Effector memory CD4-positive, alpha-beta T cell (primary cell): ENCODE results near the gene PMM1.

ENCODE experiments used
- DNase-seq, 3 donors: peaks; one replicate each; pipeline ENCODE4 v3.0.0-alpha.2; 2020
- H3K27ac ChIP-seq: 2 replicates; pipeline ENCODE4 v1.7.0; 2013; ENCODE audit warnings: mild to moderate bottlenecking, low read length, moderate library complexity; ENCODE audit not compliant: insufficient read depth, poor library complexity, severe bottlenecking
- H3K27me3 ChIP-seq: replicated peaks from 2 replicates; pipeline ENCODE4 v1.7.0; 2013; ENCODE audit warnings: mild to moderate bottlenecking, low read length; ENCODE audit not compliant: insufficient read depth, control insufficient read depth, poor library complexity, severe bottlenecking
- H3K36me3 ChIP-seq: 2 replicates; pipeline ENCODE4 v1.7.0; 2013; ENCODE audit warnings: mild to moderate bottlenecking, low read length, moderate library complexity; ENCODE audit not compliant: control insufficient read depth, insufficient read depth
- H3K4me1 ChIP-seq: 2 replicates; pipeline ENCODE4 v1.7.0; 2013; ENCODE audit warnings: low read length, mild to moderate bottlenecking; ENCODE audit not compliant: control insufficient read depth, insufficient read depth, poor library complexity, severe bottlenecking
- H3K4me3 ChIP-seq: 2 replicates; pipeline ENCODE4 v1.7.0; 2013; ENCODE audit warnings: low read length, low read depth, mild to moderate bottlenecking; ENCODE audit not compliant: insufficient read depth, poor library complexity, severe bottlenecking
- H3K9me3 ChIP-seq: 2 replicates; pipeline ENCODE4 v1.7.0; 2013; ENCODE audit warnings: mild to moderate bottlenecking, low read length, moderate library complexity; ENCODE audit not compliant: control insufficient read depth

PMM1 gene

GRCh38 chr22:41621099-41621910 lies 31.7 kb upstream of the PMM1 start, which contains the start of gene XRCC6:
XRCC6 (plus strand) TSS chr22:41621295; CDS start chr22:41622005, 710 bp downstream.
- Histone ChIP-seq H3K9me3 (no peaks in the 10 kb centered on the region), H3K4me3 (peak within 1 kb of the TSS; percentile 96), H3K27ac (peak within 1 kb of the TSS; percentile 100), H3K4me1 (peaks cover 24% of the 10 kb centered on the region), H3K27me3 (no peaks in the 10 kb centered on the region), H3K36me3 (peaks cover 18% of the 10 kb centered on the region)
- peak; percentile 99 to 100 (median 100) for DNase-seq

- H3K27ac ChIP-seq: peak within 1 kb of the TSS; percentile 100
- no peaks in the 10 kb centered on the region for H3K9me3 ChIP-seq
- peak within 1 kb of the TSS; percentile 96 for H3K4me3 ChIP-seq
- peaks cover 14% of the 10 kb centered on the region for H3K36me3 ChIP-seq
- DNase-seq: no peak
- peaks cover 24% of the 10 kb centered on the region for H3K4me1 ChIP-seq
- H3K27me3 ChIP-seq: no peaks in the 10 kb centered on the region
Measured at GRCh38 chr22:41620589-41621098, 31.0 kb upstream of the PMM1 start, which contains the start of gene DESI1. DESI1 (minus strand) TSS chr22:41621043; CDS start chr22:41620839, 204 bp downstream.

DNA sequence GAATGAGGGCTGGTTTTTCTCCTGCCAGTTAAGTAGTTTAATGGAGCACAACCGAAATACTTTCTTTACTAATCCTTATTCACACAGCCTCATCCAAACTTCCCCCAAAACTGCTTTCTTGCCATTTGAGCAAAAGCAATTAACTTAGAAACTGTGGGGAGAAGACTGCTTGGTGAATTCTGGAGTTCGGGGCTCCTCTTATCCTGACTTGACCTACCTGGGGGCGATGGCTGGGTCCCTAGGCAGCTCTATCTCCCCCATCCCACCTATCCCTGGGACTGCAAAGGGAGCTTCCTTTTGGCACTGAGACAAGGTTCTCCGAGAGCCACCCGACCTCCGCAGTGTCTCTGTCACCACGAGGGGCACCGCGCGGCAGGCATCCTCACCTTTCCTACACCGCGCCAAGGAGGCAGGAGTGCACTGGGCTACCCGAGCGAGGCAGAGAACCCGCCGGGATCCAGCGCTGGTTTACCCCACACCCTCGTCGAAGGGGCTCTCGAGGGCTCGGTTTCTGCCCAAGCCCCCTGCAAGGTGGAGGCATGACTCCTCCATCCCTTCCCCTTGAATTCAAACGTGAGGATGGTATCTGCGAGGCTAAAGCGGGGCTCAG lies 30.4 kb upstream of the PMM1 start:
- H3K27me3 ChIP-seq: no peaks in the 10 kb centered on the region
- peak overlapping the region; percentile 100 for H3K27ac ChIP-seq
- H3K9me3 ChIP-seq: no peaks in the 10 kb centered on the region
- peaks cover 24% of the 10 kb centered on the region for H3K4me1 ChIP-seq
- peak overlapping the region; percentile 96 for H3K4me3 ChIP-seq
- peak; percentile 5 to 21 (median 13) for DNase-seq
- H3K36me3 ChIP-seq: peaks cover 10% of the 10 kb centered on the region

- H3K4me3 ChIP-seq: no peak overlapping the region
- no peak for DNase-seq
- no peaks in the 10 kb centered on the region for H3K9me3 ChIP-seq
- no peaks in the 10 kb centered on the region for H3K27me3 ChIP-seq
- H3K4me1 ChIP-seq: no peaks in the 10 kb centered on the region
- H3K27ac ChIP-seq: no peak overlapping the region
- H3K36me3 ChIP-seq: no peaks in the 10 kb centered on the region
Measured at GRCh38 chr22:41613456-41613855, 23.8 kb upstream of the PMM1 start.

DNA sequence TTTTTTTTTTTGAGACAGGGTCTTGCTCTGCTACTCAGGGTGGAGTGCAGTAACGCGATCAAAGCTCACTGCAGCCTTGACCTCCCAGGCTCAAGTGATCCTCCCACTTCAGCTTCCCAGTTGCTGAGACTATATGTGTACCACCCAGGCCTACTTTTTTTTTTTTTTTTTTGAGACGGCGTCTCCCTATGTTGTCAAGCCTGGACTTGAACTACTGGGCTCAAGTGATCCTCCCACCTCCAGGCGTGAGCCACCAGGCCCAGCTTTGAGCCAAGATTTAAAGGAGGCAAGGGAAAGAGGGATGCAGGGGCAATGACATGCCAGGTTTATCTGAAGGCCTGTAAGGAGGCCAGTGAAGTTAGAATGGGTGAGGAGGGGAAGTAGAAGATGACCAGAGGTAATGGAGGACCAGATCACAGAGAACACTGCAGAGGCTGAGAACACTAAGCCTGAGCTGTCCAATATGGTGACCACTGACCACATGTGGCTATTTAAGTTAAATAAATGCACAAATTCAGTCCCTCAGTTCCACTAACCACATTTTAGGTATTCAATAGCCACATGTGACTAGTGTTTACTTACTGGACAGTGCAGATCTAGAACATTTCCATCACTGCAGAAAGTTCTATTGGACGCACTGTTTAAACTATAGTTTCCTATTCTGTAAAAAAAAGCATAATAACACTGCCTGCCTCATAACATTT lies 23.1 kb upstream of the PMM1 start:
- Histone ChIP-seq H3K36me3 (no peaks in the 10 kb centered on the region), H3K9me3 (no peaks in the 10 kb centered on the region), H3K27ac (no peak overlapping the region), H3K27me3 (no peaks in the 10 kb centered on the region), H3K4me3 (no peak overlapping the region), H3K4me1 (no peaks in the 10 kb centered on the region)
- DNase-seq: no peak

DNA sequence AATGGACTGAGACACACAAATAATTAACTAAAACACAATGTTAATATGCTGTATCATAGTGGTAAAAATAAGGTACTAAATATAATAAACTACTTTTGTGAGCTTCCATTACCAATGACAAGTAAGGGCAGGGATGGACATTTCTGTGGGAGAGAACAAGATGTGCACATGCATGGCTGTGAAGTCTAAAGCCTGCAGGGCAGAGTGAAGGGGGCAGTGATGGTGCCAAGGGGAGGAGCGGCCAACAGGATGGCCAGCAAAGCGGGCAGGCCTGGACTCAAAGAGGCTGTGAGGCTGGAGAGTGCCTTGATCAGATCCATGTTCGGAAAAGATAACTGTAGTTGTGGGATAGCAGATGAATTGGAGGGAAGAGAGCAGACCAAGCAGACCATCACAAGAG lies 18.7 kb upstream of the PMM1 start:
- peaks cover 4% of the 10 kb centered on the region for H3K36me3 ChIP-seq
- H3K4me3 ChIP-seq: no peak overlapping the region
- no peaks in the 10 kb centered on the region for H3K9me3 ChIP-seq
- peaks cover 5% of the 10 kb centered on the region for H3K4me1 ChIP-seq
- no peak for DNase-seq
- H3K27me3 ChIP-seq: no peaks in the 10 kb centered on the region
- no peak overlapping the region for H3K27ac ChIP-seq

GRCh38 chr22:41603873-41604332 lies 14.3 kb upstream of the PMM1 start:
- Histone ChIP-seq H3K9me3 (no peaks in the 10 kb centered on the region), H3K36me3 (peaks cover 16% of the 10 kb centered on the region), H3K27ac (no peak overlapping the region), H3K4me3 (no peak overlapping the region), H3K4me1 (peaks cover 6% of the 10 kb centered on the region), H3K27me3 (no peaks in the 10 kb centered on the region)
- peak; percentile 60 to 69 (median 64) for DNase-seq

DNA sequence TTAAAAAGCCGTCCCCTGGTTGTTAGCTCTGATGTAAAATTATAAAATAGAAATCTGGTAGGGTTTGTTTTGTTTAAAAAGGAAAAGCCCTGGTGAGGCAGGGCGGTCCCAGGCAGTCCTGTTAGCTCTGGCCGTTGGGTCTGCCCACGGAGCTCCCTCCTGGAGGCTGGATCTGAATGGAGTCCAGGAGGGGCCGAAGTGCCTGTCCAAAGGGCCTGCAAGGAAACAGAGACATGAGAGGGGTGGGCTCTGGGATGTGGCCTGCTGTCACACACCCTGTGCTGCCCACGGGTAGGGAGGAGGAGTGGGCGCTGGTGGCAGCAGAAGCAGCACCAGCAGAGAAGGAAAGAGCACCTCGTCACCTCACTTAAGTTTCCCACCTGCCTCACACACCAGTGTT lies 11.3 kb upstream of the PMM1 start:
- DNase-seq: no peak
- H3K4me3 ChIP-seq: no peak overlapping the region
- no peaks in the 10 kb centered on the region for H3K27me3 ChIP-seq
- no peaks in the 10 kb centered on the region for H3K9me3 ChIP-seq
- H3K27ac ChIP-seq: no peak overlapping the region
- peaks cover 12% of the 10 kb centered on the region for H3K36me3 ChIP-seq
- H3K4me1 ChIP-seq: peaks cover 6% of the 10 kb centered on the region

DNA sequence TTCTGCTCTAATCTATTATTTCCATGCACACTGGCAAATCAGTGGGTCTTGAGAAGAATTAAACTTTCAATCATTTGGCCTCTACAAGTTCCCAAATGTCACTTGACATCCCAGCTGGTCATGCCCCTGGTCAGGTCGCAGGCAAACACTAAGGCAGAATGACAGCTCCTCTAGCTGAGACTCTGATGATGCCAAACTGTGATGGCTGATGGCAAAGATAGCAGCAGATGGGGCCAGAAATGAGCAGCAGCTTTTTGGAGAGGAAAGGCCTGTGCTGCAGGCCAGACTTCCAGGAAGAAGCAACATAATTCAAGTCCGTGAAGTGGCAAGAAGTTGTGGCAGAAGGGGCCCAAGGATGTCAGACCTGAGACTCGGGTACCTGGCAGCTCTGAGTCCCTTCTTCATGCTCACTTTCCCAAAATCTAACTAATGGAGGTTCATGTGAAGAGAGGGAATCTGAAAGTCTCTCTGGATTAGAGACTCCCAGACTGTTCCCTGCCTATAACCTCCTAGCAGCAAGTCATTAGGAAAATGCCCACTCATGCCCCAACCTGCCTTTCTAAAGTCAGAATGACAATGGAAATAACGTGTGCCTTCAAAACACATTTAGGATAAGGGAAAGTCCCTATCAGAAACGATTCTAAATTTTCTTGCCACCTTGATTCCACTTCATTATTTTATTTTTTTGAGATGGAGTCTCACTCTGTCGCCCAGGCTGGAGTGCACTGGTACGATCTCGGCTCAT lies 9.4 kb upstream of the PMM1 start:
- no peak overlapping the region for H3K4me3 ChIP-seq
- no peaks in the 10 kb centered on the region for H3K27me3 ChIP-seq
- H3K9me3 ChIP-seq: no peaks in the 10 kb centered on the region
- H3K27ac ChIP-seq: no peak overlapping the region
- peaks cover 12% of the 10 kb centered on the region for H3K36me3 ChIP-seq
- peaks cover 6% of the 10 kb centered on the region for H3K4me1 ChIP-seq
- no peak for DNase-seq
